Mesodermal cell (in vitro differentiated cells): Measurements from ENCODE around the gene CCDC117.
"Not testable (repeated sequence)": the region's sequence is repeated elsewhere in the genome, so short reads cannot be mapped to it uniquely, and the experiment has no call there.

Source experiments
- H3K27ac ChIP-seq: 2 replicates; pipeline ENCODE4 v1.7.0; 2013; ENCODE audit warnings: mild to moderate bottlenecking, low read depth, low read length, moderate library complexity; ENCODE audit not compliant: severe bottlenecking
- H3K36me3 ChIP-seq: 2 replicates; pipeline ENCODE4 v1.7.1; 2013; ENCODE audit warnings: mild to moderate bottlenecking, low read length, moderate library complexity; ENCODE audit not compliant: control insufficient read depth, insufficient read depth
- H3K4me1 ChIP-seq: one replicate; pipeline ENCODE4 v1.7.1; 2013; ENCODE audit warnings: mild to moderate bottlenecking, low read length; ENCODE audit not compliant: insufficient read depth, control insufficient read depth, poor library complexity, severe bottlenecking
- H3K4me3 ChIP-seq: 2 replicates; pipeline ENCODE4 v1.7.0; 2013; ENCODE audit warnings: low read length, control low read depth, mild to moderate bottlenecking; ENCODE audit not compliant: insufficient read depth, poor library complexity, severe bottlenecking; ENCODE audit errors: extremely low read depth
- H3K9me3 ChIP-seq: 2 replicates; pipeline ENCODE4 v1.7.1; 2013; ENCODE audit warnings: mild to moderate bottlenecking, low read length, moderate library complexity; ENCODE audit not compliant: control insufficient read depth
- WGBS, 2 experiments: methylation state at CpG; one replicate each; pipeline ENCODE4 v1.1.5; 2013; ENCODE audit warnings: missing lambda C conversion rate in 2 of 2; ENCODE audit not compliant: insufficient coverage in 2 of 2; 5-methylcytosine and 5-hydroxymethylcytosine counted together

CCDC117 gene

DNA sequence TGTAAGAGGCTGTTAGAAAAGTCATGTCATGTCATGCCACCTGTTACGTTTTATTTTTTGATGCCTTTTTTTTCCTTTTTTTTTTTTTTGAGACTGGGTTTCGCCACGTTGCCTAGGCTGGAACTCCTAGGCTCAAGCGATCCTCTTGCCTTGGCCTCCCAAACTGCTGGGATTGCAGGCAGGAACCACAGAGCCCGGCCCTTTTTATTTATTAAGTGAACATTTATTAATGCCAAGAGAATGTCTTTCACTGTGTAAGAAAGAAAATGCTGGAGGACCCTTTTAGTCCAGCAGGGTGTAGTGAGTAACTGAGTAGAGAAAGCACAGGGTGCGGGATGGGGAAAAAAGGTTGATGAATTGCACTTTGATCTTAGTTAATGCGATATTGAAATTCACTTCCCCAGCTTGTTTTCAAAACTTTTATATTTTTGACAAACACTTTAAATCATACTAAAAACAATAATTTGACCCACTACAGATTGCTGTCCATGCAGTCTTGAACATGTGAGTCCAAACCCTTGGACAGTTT lies 30.2 kb downstream of the CCDC117 start:
- 100% methylated on average over 1 to 2 of the region's 7 CpGs for WGBS, 2 experiments
- Histone ChIP-seq H3K27ac (no peak overlapping the region), H3K36me3 (peaks cover 11% of the 10 kb centered on the region), H3K4me1 (peaks cover 5% of the 10 kb centered on the region), H3K9me3 (no peaks in the 10 kb centered on the region), H3K4me3 (no peak overlapping the region)

DNA sequence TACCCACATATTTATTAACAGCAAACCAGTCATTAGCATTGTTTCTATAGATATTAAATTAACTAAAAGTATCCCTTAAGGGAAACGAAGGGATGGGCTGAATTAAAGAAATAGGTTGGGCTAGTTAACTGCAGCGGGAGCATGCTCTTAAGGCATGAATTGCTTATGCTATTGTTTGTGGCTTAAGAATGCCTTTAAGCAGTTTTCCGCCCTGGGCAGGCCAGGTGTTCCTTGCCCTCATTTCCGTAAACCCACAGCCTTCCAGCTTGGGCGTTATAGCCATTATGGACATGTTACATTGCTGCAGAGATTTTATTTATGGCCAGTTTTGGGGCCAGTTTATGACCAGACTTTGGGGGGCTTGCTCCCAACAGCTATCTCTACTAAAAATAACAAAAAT lies 32.9 kb downstream of the CCDC117 start:
- not testable (repeated sequence) for H3K4me3 ChIP-seq, H3K36me3 ChIP-seq, H3K9me3 ChIP-seq, H3K27ac ChIP-seq, H3K4me1 ChIP-seq
- WGBS, 2 experiments = 88 to 92% methylated on average over 2 to 5 of the region's 5 CpGs

- Histone ChIP-seq H3K27ac (no peak overlapping the region), H3K4me3 (no peak overlapping the region), H3K9me3 (no peaks in the 10 kb centered on the region), H3K36me3 (no peaks in the 10 kb centered on the region), H3K4me1 (no peaks in the 10 kb centered on the region)
These were observed 36.3 kb downstream of the CCDC117 start for GRCh38 chr22:28808716-28809355.

DNA sequence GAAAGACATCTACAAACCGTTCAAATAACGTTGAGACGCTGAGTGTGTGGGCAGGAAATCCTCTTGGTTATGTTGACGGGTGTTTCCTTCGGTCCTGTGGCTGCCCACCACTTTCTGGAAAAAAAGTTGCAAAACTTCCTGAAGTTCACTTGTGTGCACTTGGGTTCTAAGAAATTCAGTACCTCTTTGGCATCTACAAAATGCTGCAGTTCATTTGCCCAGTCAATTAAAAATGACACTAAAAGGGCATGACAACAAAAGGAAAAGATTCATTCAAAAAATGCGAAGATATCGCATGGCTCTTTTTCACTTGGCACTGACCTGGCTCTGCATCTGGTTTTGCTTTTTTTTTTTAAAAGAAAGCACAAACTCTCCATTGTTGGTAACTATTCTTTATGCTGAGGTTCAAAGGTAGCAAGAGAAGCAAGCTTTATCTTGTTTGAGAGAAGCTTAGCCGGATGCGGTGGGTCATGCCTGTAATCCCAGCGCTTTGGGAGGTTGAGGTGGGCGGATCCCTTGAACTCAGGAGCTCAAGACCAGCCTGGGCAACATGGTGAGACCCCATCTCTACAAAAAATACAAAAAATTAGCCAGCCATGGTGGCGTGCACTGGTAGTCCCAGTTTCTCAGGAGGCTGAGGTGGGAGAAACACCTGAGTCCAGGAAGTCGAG lies 38.5 kb downstream of the CCDC117 start:
- Histone ChIP-seq H3K4me1 (no peaks in the 10 kb centered on the region), H3K9me3 (no peaks in the 10 kb centered on the region), H3K4me3 (no peak overlapping the region), H3K27ac (no peak overlapping the region), H3K36me3 (no peaks in the 10 kb centered on the region)
- WGBS, 2 experiments = 92% methylated on average over 9 to 11 of the region's 13 CpGs

GRCh38 chr22:28812516-28812915 lies 40.0 kb downstream of the CCDC117 start:
- no peaks in the 10 kb centered on the region for H3K4me1 ChIP-seq
- 87 to 100% methylated on average over 2 to 3 of the region's 5 CpGs for WGBS, 2 experiments
- H3K36me3 ChIP-seq = no peaks in the 10 kb centered on the region
- no peaks in the 10 kb centered on the region for H3K9me3 ChIP-seq
- no peak overlapping the region for H3K27ac ChIP-seq
- H3K4me3 ChIP-seq = no peak overlapping the region

GRCh38 chr22:28813772-28814518 lies 41.5 kb downstream of the CCDC117 start:
- Histone ChIP-seq H3K4me3 (no peak overlapping the region), H3K36me3 (no peaks in the 10 kb centered on the region), H3K4me1 (no peaks in the 10 kb centered on the region), H3K27ac (no peak overlapping the region), H3K9me3 (no peaks in the 10 kb centered on the region)
- WGBS, 2 experiments = 96 to 100% methylated on average over 1 to 2 of the region's 2 CpGs

DNA sequence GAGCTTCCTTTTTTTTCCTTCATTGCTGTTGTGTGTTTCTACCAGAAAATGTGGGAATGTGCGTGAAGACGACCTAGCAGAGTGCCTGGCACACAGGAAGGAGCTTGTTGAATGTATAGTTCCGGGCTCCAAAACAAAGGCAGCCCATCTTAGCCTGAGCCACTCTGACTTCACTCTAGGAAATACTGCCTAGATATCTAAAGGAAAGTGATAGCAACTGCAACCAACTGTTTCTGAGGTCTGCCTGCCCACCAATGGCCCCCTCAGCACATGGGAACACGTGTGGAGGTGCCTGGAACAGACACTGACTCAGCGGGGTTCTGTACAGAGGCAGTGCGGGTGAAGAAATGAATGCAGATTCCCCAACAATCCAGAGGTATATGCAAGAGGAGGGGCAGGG lies 42.6 kb downstream of the CCDC117 start:
- no peaks in the 10 kb centered on the region for H3K4me1 ChIP-seq
- no peaks in the 10 kb centered on the region for H3K9me3 ChIP-seq
- 80 to 81% methylated on average over 1 to 6 of the region's 6 CpGs for WGBS, 2 experiments
- H3K36me3 ChIP-seq = no peaks in the 10 kb centered on the region
- no peak overlapping the region for H3K27ac ChIP-seq
- H3K4me3 ChIP-seq = no peak overlapping the region

DNA sequence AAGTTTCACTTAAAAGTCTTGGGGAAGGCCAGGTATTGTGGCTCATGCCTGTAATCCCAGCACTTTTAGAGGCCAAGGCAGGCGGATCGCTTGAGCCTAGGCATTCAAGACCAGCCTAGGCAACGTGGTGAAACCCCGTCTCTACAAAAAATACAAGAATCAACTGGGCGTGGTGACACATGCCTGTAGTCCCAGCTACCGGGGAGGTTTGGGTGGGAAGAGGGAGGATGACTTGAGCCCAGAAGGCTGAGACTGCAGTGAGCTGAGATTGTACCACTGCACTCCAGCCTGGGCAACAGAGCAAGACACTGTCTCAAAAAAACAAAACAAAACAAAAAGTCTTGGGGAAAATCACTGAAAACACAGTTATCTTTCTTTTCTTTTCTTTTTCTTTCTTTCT lies 43.2 kb downstream of the CCDC117 start:
- WGBS, 2 experiments = 96% methylated on average over 4 of the region's 6 CpGs
- H3K4me3 ChIP-seq = no peak overlapping the region
- no peaks in the 10 kb centered on the region for H3K36me3 ChIP-seq
- no peaks in the 10 kb centered on the region for H3K4me1 ChIP-seq
- no peak overlapping the region for H3K27ac ChIP-seq
- H3K9me3 ChIP-seq = no peaks in the 10 kb centered on the region

DNA sequence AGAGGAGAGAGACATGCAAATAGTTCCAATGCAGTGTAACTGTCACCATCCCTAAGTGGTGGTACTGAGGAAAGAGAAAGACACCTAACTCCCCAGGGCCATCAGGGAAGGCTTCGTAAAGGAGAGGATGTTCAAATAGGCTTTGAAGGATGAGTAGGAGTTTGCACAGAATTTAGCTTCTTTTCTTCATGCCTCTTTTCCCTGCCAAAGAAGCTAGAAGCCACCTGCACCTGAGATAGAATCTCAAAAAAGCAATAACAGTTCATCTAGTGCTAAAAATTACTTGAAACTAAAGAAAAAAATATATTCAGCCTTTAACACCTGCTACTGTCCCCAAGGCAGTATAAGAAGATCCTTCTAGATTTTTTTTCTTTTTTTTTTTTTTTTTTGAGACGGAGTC lies 44.6 kb downstream of the CCDC117 start:
- WGBS, 2 experiments = no CpG with 5 or more reads among the region's 2 CpGs
- Histone ChIP-seq H3K36me3 (no peaks in the 10 kb centered on the region), H3K9me3 (no peaks in the 10 kb centered on the region), H3K4me1 (no peaks in the 10 kb centered on the region), H3K27ac (no peak overlapping the region), H3K4me3 (no peak overlapping the region)

GRCh38 chr22:28817919-28818859 lies 45.7 kb downstream of the CCDC117 start:
- no peak overlapping the region for H3K4me3 ChIP-seq
- H3K27ac ChIP-seq = no peak overlapping the region
- WGBS, 2 experiments = 92 to 93% methylated on average over 12 to 13 of the region's 14 CpGs
- H3K36me3 ChIP-seq = no peaks in the 10 kb centered on the region
- H3K4me1 ChIP-seq = no peaks in the 10 kb centered on the region
- H3K9me3 ChIP-seq = no peaks in the 10 kb centered on the region
